Vagina (tissue), 2 donors: ENCODE results near the gene EPAS1.

Experiments used
- CTCF ChIP-seq, 3 experiments: fragments of 450-650 bp in 2 of 3; fragments of 200-600 bp in 1 of 3; sonication (generic) in 1 of 3; IDR thresholded peaks; one replicate each; pipeline ENCODE4 v1.5.1; 2017 to 2019; ENCODE audit warnings: antibody characterized with exemption in 3 of 3, mild to moderate bottlenecking in 2 of 3, moderate library complexity in 2 of 3
- POLR2AphosphoS5 ChIP-seq, 2 donors: sonication (generic); formaldehyde crosslinking; IDR thresholded peaks; one replicate each; pipeline ENCODE4 v1.9.0; 2017; ENCODE audit warnings: antibody characterized with exemption in 2 of 2, mild to moderate bottlenecking in 2 of 2, low read depth in 1 of 2; ENCODE audit not compliant: insufficient read depth in 1 of 2

- TF ChIP-seq CTCF (IDR thresholded peaks at IDR 0.05): no peak
- TF ChIP-seq POLR2AphosphoS5 (IDR thresholded peaks at IDR 0.05; ENCODE audit: insufficient read depth in 1 of 2, low read depth in 1 of 2): no peak
Observed at GRCh38 chr2:46372475-46372874, 75.3 kb downstream of the EPAS1 start.
